ENCODE results near the gene PADI1.

The PADI1 gene

DNA sequence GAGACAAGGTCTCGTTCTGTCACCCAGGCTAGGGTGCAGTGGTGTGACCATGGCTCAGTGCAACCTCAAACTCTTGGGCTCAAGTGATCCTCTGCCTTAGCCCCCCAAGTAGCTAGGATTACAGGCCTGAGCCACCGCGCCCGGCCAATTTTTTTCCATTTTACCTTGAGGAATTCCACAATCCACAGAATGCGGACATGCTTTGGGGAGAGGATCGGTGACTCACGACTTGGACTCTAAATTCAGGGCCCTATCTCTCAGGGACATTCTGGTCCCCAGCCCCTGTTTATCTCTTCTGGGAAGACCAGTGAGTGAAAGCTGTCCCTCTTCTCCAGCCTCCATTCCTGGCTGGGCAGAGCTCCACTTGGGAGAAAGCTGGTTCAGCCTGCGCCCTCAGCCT, 5.2 kb downstream of the PADI1 start:
- TF ChIP-seq, protein P1, sequence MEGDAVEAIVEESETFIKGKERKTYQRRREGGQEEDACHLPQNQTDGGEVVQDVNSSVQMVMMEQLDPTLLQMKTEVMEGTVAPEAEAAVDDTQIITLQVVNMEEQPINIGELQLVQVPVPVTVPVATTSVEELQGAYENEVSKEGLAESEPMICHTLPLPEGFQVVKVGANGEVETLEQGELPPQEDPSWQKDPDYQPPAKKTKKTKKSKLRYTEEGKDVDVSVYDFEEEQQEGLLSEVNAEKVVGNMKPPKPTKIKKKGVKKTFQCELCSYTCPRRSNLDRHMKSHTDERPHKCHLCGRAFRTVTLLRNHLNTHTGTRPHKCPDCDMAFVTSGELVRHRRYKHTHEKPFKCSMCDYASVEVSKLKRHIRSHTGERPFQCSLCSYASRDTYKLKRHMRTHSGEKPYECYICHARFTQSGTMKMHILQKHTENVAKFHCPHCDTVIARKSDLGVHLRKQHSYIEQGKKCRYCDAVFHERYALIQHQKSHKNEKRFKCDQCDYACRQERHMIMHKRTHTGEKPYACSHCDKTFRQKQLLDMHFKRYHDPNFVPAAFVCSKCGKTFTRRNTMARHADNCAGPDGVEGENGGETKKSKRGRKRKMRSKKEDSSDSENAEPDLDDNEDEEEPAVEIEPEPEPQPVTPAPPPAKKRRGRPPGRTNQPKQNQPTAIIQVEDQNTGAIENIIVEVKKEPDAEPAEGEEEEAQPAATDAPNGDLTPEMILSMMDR (IDR thresholded peaks at IDR 0.05; ENCODE audit: low read length, missing control alignments), result no peak
- DNase-seq (ENCODE audit: low read depth), result no peak
- H3K4me3 ChIP-seq (replicated peaks; ENCODE audit: low read depth, low read length), result no peak overlapping the region

DNA sequence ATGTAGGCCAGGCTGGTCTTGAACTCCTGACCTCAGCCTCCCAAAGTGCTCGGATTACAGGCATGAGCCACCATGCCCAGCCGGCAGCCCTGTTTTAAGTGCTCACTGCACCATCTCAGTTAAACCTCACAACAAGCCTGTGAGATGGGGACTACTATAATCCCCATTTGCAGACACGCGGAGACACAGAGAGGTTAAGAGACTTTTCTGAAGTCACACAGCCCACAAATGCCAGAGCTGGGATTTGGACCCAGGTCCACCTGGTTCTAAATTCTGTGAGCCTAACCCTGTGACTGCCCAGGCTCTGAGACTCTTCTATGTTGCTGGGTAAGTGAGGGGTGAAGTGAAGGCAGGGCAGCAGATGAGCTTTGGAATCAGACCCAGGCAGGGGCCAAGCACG, 6.4 kb downstream of the PADI1 start:
- TF ChIP-seq, protein P1 (IDR thresholded peaks at IDR 0.05; ENCODE audit: low read length, missing control alignments), result no peak
- DNase-seq (ENCODE audit: low read depth), result no peak
- no peak overlapping the region for H3K4me3 ChIP-seq (replicated peaks; ENCODE audit: low read depth, low read length)

DNA sequence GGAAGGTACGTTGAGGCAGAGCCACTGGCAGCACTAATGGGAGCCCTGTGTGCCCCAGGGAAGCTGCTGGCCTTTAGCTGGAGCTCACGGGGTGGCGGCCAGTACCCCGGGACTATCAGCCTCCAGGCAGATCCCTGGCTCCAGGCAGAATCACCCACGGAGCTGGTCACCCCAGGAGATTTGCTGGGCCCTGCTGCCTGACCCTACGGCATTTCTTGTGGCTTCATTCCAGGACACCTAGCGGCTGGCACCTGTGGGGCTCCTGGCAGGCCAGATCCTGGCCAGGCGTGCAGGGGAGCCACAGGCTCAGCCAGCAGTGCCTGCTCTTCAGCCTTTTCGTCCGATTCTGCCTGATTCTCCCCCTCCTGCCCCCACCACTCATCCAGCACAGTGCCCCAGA, 7.1 kb downstream of the PADI1 start:
- no peak for DNase-seq (ENCODE audit: low read depth)
- TF ChIP-seq, protein P1 (IDR thresholded peaks at IDR 0.05; ENCODE audit: low read length, missing control alignments), result no peak
- no peak overlapping the region for H3K4me3 ChIP-seq (replicated peaks; ENCODE audit: low read depth, low read length)

DNA sequence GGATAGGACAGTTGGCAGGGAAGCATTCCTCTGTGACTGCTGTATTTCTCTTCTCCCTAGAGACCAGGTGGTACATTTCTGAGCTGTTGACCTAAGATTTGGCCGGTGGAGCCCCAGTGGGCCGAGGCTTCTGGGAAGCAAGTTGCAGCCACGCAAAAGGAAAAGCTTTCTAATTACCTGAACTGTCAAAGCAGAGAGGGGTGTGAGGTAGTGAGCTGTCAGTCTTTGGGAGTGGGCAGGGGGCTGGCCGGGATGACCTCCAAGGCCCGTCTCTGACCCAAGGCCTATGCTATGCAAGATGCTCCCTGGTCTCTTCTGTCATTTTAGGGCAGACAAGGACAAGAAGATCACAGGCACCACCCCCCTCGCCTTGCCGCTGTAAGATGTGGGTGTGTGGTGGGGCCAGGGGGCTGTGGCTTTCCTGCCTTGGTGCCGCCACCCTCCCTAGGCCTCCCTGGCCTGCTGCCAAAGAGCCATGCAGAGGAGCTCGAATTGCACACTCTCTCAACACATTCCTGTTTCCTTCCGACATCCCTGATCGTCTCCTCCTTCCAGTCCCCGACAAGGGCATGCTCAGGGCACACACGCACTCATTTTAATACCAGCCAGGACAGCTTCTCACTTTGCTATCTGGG, 7.7 kb downstream of the PADI1 start:
- peak; percentile 83 for DNase-seq (ENCODE audit: low read depth)
- H3K4me3 ChIP-seq (replicated peaks; ENCODE audit: low read depth, low read length), result no peak overlapping the region
- TF ChIP-seq, protein P1 (IDR thresholded peaks at IDR 0.05; ENCODE audit: low read length, missing control alignments), result no peak

DNA sequence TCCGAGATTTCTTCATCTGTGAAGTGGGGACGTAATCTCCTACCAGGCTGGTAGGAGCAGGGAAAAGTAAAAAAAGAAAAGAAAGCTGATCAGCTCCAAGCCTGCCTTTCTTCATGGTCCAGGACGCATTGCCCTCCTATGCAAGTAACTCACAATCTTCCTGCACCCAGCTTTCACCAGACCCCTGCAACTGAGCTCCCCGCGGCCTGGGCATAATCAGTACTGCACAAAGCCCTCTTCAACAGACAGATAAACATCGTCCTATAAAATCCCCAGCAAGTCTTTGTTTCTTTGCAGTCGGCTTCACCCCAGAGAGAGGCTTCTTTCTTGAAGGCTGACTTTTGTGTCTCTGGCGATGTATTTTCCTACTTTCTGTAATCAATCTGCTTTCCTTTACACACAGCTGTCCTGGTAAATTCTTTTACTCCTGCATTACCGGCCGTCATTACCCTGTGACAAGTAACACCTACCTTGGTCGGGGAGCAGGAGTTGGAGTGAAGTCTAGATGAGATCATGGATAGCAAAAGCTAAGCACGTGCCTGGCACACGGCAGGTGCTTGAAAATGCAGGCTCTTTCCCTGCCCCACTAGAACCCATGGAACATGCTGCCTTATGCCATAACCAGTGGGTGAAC, 8.3 kb downstream of the PADI1 start:
- no peak overlapping the region for H3K4me3 ChIP-seq (replicated peaks; ENCODE audit: low read depth, low read length)
- TF ChIP-seq, protein P1 (IDR thresholded peaks at IDR 0.05; ENCODE audit: low read length, missing control alignments), result no peak
- DNase-seq (ENCODE audit: low read depth), result no peak

DNA sequence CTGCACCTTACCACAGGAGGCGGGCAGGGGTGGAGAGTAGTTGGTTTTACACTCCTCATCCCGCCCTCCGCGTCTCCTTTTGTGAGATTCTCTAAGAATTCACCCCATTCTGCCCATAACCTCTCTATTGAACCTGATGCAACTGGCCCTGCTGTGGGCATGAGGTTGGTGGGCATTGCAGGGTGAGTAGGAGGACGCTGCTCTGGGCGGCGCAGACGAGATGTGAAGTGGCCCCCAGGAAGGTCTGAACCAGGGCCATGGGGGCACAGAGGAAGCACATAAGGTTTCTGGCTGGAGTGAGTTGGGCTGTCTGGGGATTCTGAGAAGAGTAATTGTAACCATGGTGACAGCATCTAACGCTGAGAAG, 8.8 kb downstream of the PADI1 start:
- no peak overlapping the region for H3K4me3 ChIP-seq (replicated peaks; ENCODE audit: low read depth, low read length)
- no peak for DNase-seq (ENCODE audit: low read depth)
- TF ChIP-seq, protein P1 (IDR thresholded peaks at IDR 0.05; ENCODE audit: low read length, missing control alignments), result no peak
